Endodermal cell (in vitro differentiated cells): ENCODE results near the gene DOHH. TPM values are rescaled to one million over a fixed set of nuclear protein-coding genes. Genes with fewer than 3 reads are reported as not detected.

Source experiments
- DNase-seq: peaks from one replicate; pipeline ENCODE4 v3.0.0-alpha.2; 2017
- H3K27ac ChIP-seq: 2 replicates; pipeline ENCODE4 v1.5.1; 2013; ENCODE audit warnings: mild to moderate bottlenecking, low read depth, low read length, moderate library complexity
- H3K27me3 ChIP-seq: 2 replicates; pipeline ENCODE4 v1.6.1; 2013; ENCODE audit warnings: mild to moderate bottlenecking, low read length, moderate library complexity; ENCODE audit not compliant: insufficient read depth, control insufficient read depth, poor library complexity, severe bottlenecking
- H3K36me3 ChIP-seq: 2 replicates; pipeline ENCODE4 v1.7.0; 2013; ENCODE audit warnings: mild to moderate bottlenecking, low read length, moderate library complexity; ENCODE audit not compliant: control insufficient read depth, insufficient read depth
- H3K4me1 ChIP-seq: one replicate; pipeline ENCODE4 v1.7.0; 2013; ENCODE audit warnings: low read length; ENCODE audit not compliant: control insufficient read depth, insufficient read depth
- H3K4me3 ChIP-seq: 2 replicates; pipeline ENCODE4 v1.5.1; 2013; ENCODE audit warnings: mild to moderate bottlenecking, low read length, moderate library complexity
- H3K9ac ChIP-seq: 2 replicates; pipeline ENCODE4 v1.6.1; 2013; ENCODE audit warnings: mild to moderate bottlenecking, low read length, moderate library complexity; ENCODE audit not compliant: poor library complexity, severe bottlenecking; ENCODE audit errors: extremely low read depth
- H3K9me3 ChIP-seq: 2 replicates; pipeline ENCODE4 v1.6.1; 2013; ENCODE audit warnings: mild to moderate bottlenecking, low read length, moderate library complexity; ENCODE audit not compliant: control insufficient read depth
- H3K27ac Mint-ChIP-seq: 2 replicates; pipeline ENCODE4 v1.8.0; 2020; ENCODE audit warnings: mixed read lengths
- H3K27me3 Mint-ChIP-seq: 2 replicates; pipeline ENCODE4 v1.8.0; 2021; ENCODE audit warnings: mild to moderate bottlenecking, mixed read lengths; ENCODE audit not compliant: insufficient read depth
- H3K36me3 Mint-ChIP-seq: 2 replicates; pipeline ENCODE4 v1.8.0; 2020; ENCODE audit warnings: low read depth, mixed read lengths
- H3K4me1 Mint-ChIP-seq: 2 replicates; pipeline ENCODE4 v1.8.0; 2020; ENCODE audit warnings: mixed read lengths
- H3K4me3 Mint-ChIP-seq: 2 replicates; pipeline ENCODE4 v1.8.0; 2020; ENCODE audit warnings: mild to moderate bottlenecking, moderate library complexity, mixed read lengths
- H3K9me3 Mint-ChIP-seq: 2 replicates; pipeline ENCODE4 v1.8.0; 2020; ENCODE audit warnings: mild to moderate bottlenecking, mixed read lengths
- CTCF ChIP-seq: fragments of 200-600 bp; sonication (generic); conservative IDR thresholded peaks from 2 replicates; pipeline ENCODE4 v1.5.0; 2021; ENCODE audit warnings: antibody characterized with exemption, mild to moderate bottlenecking
- WGBS, 2 experiments: methylation state at CpG; one replicate each; pipeline versions ENCODE4 v1.1.5 to v1.1.7; 2013; ENCODE audit warnings: missing lambda C conversion rate in 2 of 2, mixed read lengths in 1 of 2; ENCODE audit not compliant: insufficient coverage in 1 of 2, insufficient read length in 1 of 2; 5-methylcytosine and 5-hydroxymethylcytosine counted together
- total RNA-seq, 2 donors: library from RNA; stranded (reverse); fragmentation: NEBNext Ultra II Directional in 1 of 2; extraction: Animal tissue kit (Norgen Biotek cat#: 25700) in 1 of 2; gene quantifications; 2 replicates in 1 of 2; 3 replicates in 1 of 2; pipeline ENCODE4 v1.2.1, GENCODE V29; 2021

Gene DOHH
- total RNA-seq, 2 donors from 2014 or later, result 13.4 to 14.3 TPM

DNA sequence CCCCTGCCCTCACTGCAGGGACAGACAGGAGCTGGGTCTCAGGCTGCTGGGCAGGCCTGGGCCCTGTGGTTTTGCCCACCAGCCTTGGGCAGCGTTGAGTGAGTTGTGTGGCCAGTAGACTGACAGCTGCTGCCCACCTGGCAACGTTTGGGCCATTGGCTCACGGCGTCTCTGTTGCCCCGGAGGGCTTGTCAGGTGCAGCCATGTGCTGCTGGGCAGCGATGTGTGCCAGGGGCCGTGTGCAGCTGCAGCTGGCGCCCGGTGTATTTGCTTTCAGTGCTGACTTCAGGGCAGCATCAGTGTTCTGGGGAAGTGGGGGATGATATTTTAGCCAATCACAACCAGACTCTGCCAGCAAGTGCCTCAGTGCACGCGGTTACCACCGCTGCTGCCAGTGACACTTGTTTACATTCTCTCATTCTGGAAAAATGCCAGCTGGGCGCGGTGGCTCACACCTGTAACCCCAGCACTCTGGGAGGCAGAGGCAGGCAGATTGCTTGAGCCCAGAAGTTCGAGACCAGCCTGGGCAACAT, 16.3 kb upstream of the DOHH start:
- no peak overlapping the region for H3K27ac Mint-ChIP-seq

GRCh38 chr19:3515891-3516422, 15.5 kb upstream of the DOHH start:
- Mint-ChIP-seq H3K27ac (peak overlapping the region; percentile 30), H3K9me3 (no peaks in the 10 kb centered on the region), H3K36me3 (peaks cover 4% of the 10 kb centered on the region), H3K27me3 (no peaks in the 10 kb centered on the region), H3K4me1 (peaks cover 5% of the 10 kb centered on the region), H3K4me3 (no peak overlapping the region)
- DNase-seq, result no peak
- no peak overlapping the region for H3K9ac ChIP-seq
- 92% methylated on average over 15 of the region's 15 CpGs for WGBS, 2 experiments
- H3K9me3 ChIP-seq, result no peaks in the 10 kb centered on the region
- no peaks in the 10 kb centered on the region for H3K27me3 ChIP-seq
- H3K4me1 ChIP-seq, result no peaks in the 10 kb centered on the region
- H3K4me3 ChIP-seq, result no peak overlapping the region
- H3K36me3 ChIP-seq, result peaks cover 14% of the 10 kb centered on the region
- no peak overlapping the region for H3K27ac ChIP-seq
- no peak for TF ChIP-seq CTCF

More for the DNA sequence above, 16.3 kb upstream of the DOHH start:
- H3K9me3 ChIP-seq, result no peaks in the 10 kb centered on the region
- no peaks in the 10 kb centered on the region for H3K4me1 ChIP-seq
- Mint-ChIP-seq H3K4me3 (no peak overlapping the region), H3K36me3 (peaks cover 7% of the 10 kb centered on the region), H3K27me3 (no peaks in the 10 kb centered on the region), H3K4me1 (peaks cover 5% of the 10 kb centered on the region), H3K9me3 (no peaks in the 10 kb centered on the region)
- no peak overlapping the region for H3K9ac ChIP-seq
- TF ChIP-seq CTCF, result no peak
- H3K27ac ChIP-seq, result no peak overlapping the region
- peaks cover 20% of the 10 kb centered on the region for H3K36me3 ChIP-seq
- 91 to 94% methylated on average over 8 to 15 of the region's 15 CpGs for WGBS, 2 experiments
- no peak overlapping the region for H3K4me3 ChIP-seq
- no peaks in the 10 kb centered on the region for H3K27me3 ChIP-seq
- no peak for DNase-seq

- no peaks in the 10 kb centered on the region for H3K9me3 Mint-ChIP-seq
- H3K36me3 Mint-ChIP-seq, result peaks cover 4% of the 10 kb centered on the region
- no peak overlapping the region for H3K4me3 Mint-ChIP-seq
- Histone ChIP-seq H3K9ac (no peak overlapping the region), H3K27me3 (no peaks in the 10 kb centered on the region), H3K4me3 (no peak overlapping the region), H3K4me1 (no peaks in the 10 kb centered on the region), H3K27ac (no peak overlapping the region), H3K9me3 (no peaks in the 10 kb centered on the region), H3K36me3 (peaks cover 20% of the 10 kb centered on the region)
- H3K27ac Mint-ChIP-seq, result peak overlapping the region; percentile 58
- WGBS, 2 experiments, result 84 to 92% methylated on average over 11 to 12 of the region's 12 CpGs
- DNase-seq, result no peak
- peaks cover 5% of the 10 kb centered on the region for H3K4me1 Mint-ChIP-seq
- no peak for TF ChIP-seq CTCF
- no peaks in the 10 kb centered on the region for H3K27me3 Mint-ChIP-seq
Measured at GRCh38 chr19:3514930-3515329, 14.5 kb upstream of the DOHH start.
